ENCODE measurements around the gene CD300LB.

CD300LB gene

GRCh38 chr17:74558882-74559519, 27.7 kb upstream of the CD300LB start:
- no peak for TF ChIP-seq GATA2 (IDR thresholded peaks at IDR 0.05; ENCODE audit: low read depth, low read length)
- no peak for TF ChIP-seq GATA3 (IDR thresholded peaks at IDR 0.05; ENCODE audit: low read depth, low read length)

GRCh38 chr17:74555427-74555940, 24.2 kb upstream of the CD300LB start:
- TF ChIP-seq GATA2 (IDR thresholded peaks at IDR 0.05; ENCODE audit: low read depth, low read length): no peak
- TF ChIP-seq GATA3 (IDR thresholded peaks at IDR 0.05; ENCODE audit: low read depth, low read length): no peak

- TF ChIP-seq GATA2 (IDR thresholded peaks at IDR 0.05; ENCODE audit: low read depth, low read length) (no peak), GATA3 (IDR thresholded peaks at IDR 0.05; ENCODE audit: low read depth, low read length) (no peak)
Measured at GRCh38 chr17:74554909-74555308, 23.6 kb upstream of the CD300LB start.

GRCh38 chr17:74552037-74552436, 20.8 kb upstream of the CD300LB start:
- TF ChIP-seq GATA2 (IDR thresholded peaks at IDR 0.05; ENCODE audit: low read depth, low read length) (no peak), GATA3 (IDR thresholded peaks at IDR 0.05; ENCODE audit: low read depth, low read length) (no peak)

- no peak for TF ChIP-seq GATA3 (IDR thresholded peaks at IDR 0.05; ENCODE audit: low read depth, low read length)
- no peak for TF ChIP-seq GATA2 (IDR thresholded peaks at IDR 0.05; ENCODE audit: low read depth, low read length)
Measured at GRCh38 chr17:74550602-74551001, 19.3 kb upstream of the CD300LB start.

GRCh38 chr17:74549343-74549742, 18.1 kb upstream of the CD300LB start:
- TF ChIP-seq GATA3 (IDR thresholded peaks at IDR 0.05; ENCODE audit: low read depth, low read length) (no peak), GATA2 (IDR thresholded peaks at IDR 0.05; ENCODE audit: low read depth, low read length) (no peak)

GRCh38 chr17:74547736-74548135, 16.5 kb upstream of the CD300LB start:
- TF ChIP-seq GATA3 (IDR thresholded peaks at IDR 0.05; ENCODE audit: low read depth, low read length): no peak
- TF ChIP-seq GATA2 (IDR thresholded peaks at IDR 0.05; ENCODE audit: low read depth, low read length): no peak

- TF ChIP-seq GATA3 (IDR thresholded peaks at IDR 0.05; ENCODE audit: low read depth, low read length) (no peak), GATA2 (IDR thresholded peaks at IDR 0.05; ENCODE audit: low read depth, low read length) (no peak)
Measured at GRCh38 chr17:74547264-74547663, 16.0 kb upstream of the CD300LB start.

GRCh38 chr17:74546586-74546985, 15.3 kb upstream of the CD300LB start:
- no peak for TF ChIP-seq GATA2 (IDR thresholded peaks at IDR 0.05; ENCODE audit: low read depth, low read length)
- TF ChIP-seq GATA3 (IDR thresholded peaks at IDR 0.05; ENCODE audit: low read depth, low read length): no peak

- no peak for TF ChIP-seq GATA2 (IDR thresholded peaks at IDR 0.05; ENCODE audit: low read depth, low read length)
- no peak for TF ChIP-seq GATA3 (IDR thresholded peaks at IDR 0.05; ENCODE audit: low read depth, low read length)
Measured at GRCh38 chr17:74545843-74546230, 14.6 kb upstream of the CD300LB start, which contains the start of gene CD300C. TSS of gene CD300C (minus strand) at chr17:74546115. CDS start at chr17:74545782, 333 bp downstream.

- TF ChIP-seq GATA2 (IDR thresholded peaks at IDR 0.05; ENCODE audit: low read depth, low read length) (no peak), GATA3 (IDR thresholded peaks at IDR 0.05; ENCODE audit: low read depth, low read length) (no peak)
Measured at GRCh38 chr17:74544991-74545842, 13.9 kb upstream of the CD300LB start.

GRCh38 chr17:74543891-74544760, 12.9 kb upstream of the CD300LB start:
- no peak for TF ChIP-seq GATA2 (IDR thresholded peaks at IDR 0.05; ENCODE audit: low read depth, low read length)
- no peak for TF ChIP-seq GATA3 (IDR thresholded peaks at IDR 0.05; ENCODE audit: low read depth, low read length)

- TF ChIP-seq GATA3 (IDR thresholded peaks at IDR 0.05; ENCODE audit: low read depth, low read length): no peak
- TF ChIP-seq GATA2 (IDR thresholded peaks at IDR 0.05; ENCODE audit: low read depth, low read length): no peak
Measured at GRCh38 chr17:74543406-74543805, 12.1 kb upstream of the CD300LB start.

All from SH-SY5Y (cell line).